Liver (tissue), 9 donors: ENCODE results near the gene MAP3K20. TPM values are rescaled to one million over a fixed set of nuclear protein-coding genes. Genes with fewer than 3 reads are reported as not detected.

Experiments used
- DNase-seq: peaks from one replicate; pipeline ENCODE4 v3.0.0-alpha.2; 2017; ENCODE audit warnings: low spot score
- H3K27ac ChIP-seq, 2 donors: one replicate each; pipeline ENCODE4 v1.7.0; 2013; ENCODE audit warnings: inconsistent platforms in 2 of 2, low read length in 2 of 2, control low read depth in 1 of 2, low read depth in 1 of 2, mild to moderate bottlenecking in 1 of 2
- H3K27me3 ChIP-seq, 4 donors: one replicate each; pipeline versions ENCODE4 v1.6.1 to v1.7.0; 2013; ENCODE audit warnings: low read length in 3 of 4, inconsistent platforms in 1 of 4, mild to moderate bottlenecking in 1 of 4, moderate library complexity in 1 of 4; ENCODE audit not compliant: control insufficient read depth in 4 of 4, insufficient read depth in 4 of 4
- H3K36me3 ChIP-seq, 4 donors: one replicate each; pipeline versions ENCODE4 v1.6.1 to v1.7.0; 2013; ENCODE audit warnings: low read length in 3 of 4, mild to moderate bottlenecking in 3 of 4, low read depth in 1 of 4, moderate library complexity in 1 of 4; ENCODE audit not compliant: control insufficient read depth in 4 of 4, insufficient read depth in 3 of 4
- H3K4me1 ChIP-seq, 4 donors: one replicate each; pipeline versions ENCODE4 v1.6.1 to v1.7.0; 2013; ENCODE audit warnings: low read length in 3 of 4, mild to moderate bottlenecking in 3 of 4, moderate library complexity in 1 of 4; ENCODE audit not compliant: control insufficient read depth in 4 of 4, insufficient read depth in 4 of 4
- H3K4me3 ChIP-seq, 3 donors: one replicate each; pipeline versions ENCODE4 v1.6.1 to v1.7.0; 2013; ENCODE audit warnings: low read length in 3 of 3, control low read depth in 1 of 3, low read depth in 1 of 3, mild to moderate bottlenecking in 1 of 3
- H3K9ac ChIP-seq, 2 donors: one replicate each; pipeline ENCODE4 v1.7.0; 2013; ENCODE audit warnings: low read length in 2 of 2, mild to moderate bottlenecking in 2 of 2, moderate library complexity in 2 of 2, control low read depth in 1 of 2, low read depth in 1 of 2
- H3K9me3 ChIP-seq, 4 donors: one replicate each; pipeline versions ENCODE4 v1.6.1 to v1.7.0; 2013; ENCODE audit warnings: low read length in 3 of 4; ENCODE audit not compliant: control insufficient read depth in 4 of 4
- ATF3 ChIP-seq: IDR thresholded peaks from 2 replicates; pipeline ENCODE4 v1.6.1; 2016; ENCODE audit warnings: antibody characterized with exemption
- EGR1 ChIP-seq, 2 donors: IDR thresholded peaks; 2 replicates each; pipeline ENCODE4 v1.6.1; 2016 to 2018; ENCODE audit warnings: antibody characterized with exemption in 2 of 2, low read depth in 2 of 2
- FOXA1 ChIP-seq: IDR thresholded peaks from 2 replicates; pipeline ENCODE4 v1.6.1; 2016; ENCODE audit warnings: antibody characterized with exemption
- FOXA2 ChIP-seq: IDR thresholded peaks from 2 replicates; pipeline ENCODE4 v1.6.1; 2016; ENCODE audit warnings: antibody characterized with exemption
- GABPA ChIP-seq, 2 donors: IDR thresholded peaks in 1 of 2; conservative IDR thresholded peaks in 1 of 2; 2 replicates each; pipeline ENCODE4 v1.6.1; 2016; ENCODE audit warnings: antibody characterized with exemption in 2 of 2, mild to moderate bottlenecking in 1 of 2, moderate library complexity in 1 of 2
- HNF4A ChIP-seq, 2 donors: conservative IDR thresholded peaks; 2 replicates each; pipeline ENCODE4 v1.6.1; 2016; ENCODE audit warnings: antibody characterized with exemption in 2 of 2, mild to moderate bottlenecking in 2 of 2
- HNF4G ChIP-seq: IDR thresholded peaks from 2 replicates; pipeline ENCODE4 v1.6.1; 2016; ENCODE audit warnings: antibody characterized with exemption
- JUND ChIP-seq, 2 donors: IDR thresholded peaks; 2 replicates each; pipeline ENCODE4 v1.6.1; 2016; ENCODE audit warnings: antibody characterized with exemption in 2 of 2
- MAX ChIP-seq: IDR thresholded peaks from 2 replicates; pipeline ENCODE4 v1.6.1; 2016; ENCODE audit warnings: antibody characterized with exemption
- NR2F2 ChIP-seq: IDR thresholded peaks from 2 replicates; pipeline ENCODE4 v1.6.1; 2016; ENCODE audit warnings: antibody characterized with exemption
- RAD21 ChIP-seq, 2 donors: IDR thresholded peaks; 2 replicates each; pipeline ENCODE4 v1.6.1; 2016; ENCODE audit warnings: antibody characterized with exemption in 2 of 2, mild to moderate bottlenecking in 2 of 2
- REST ChIP-seq: IDR thresholded peaks from 2 replicates; pipeline ENCODE4 v1.6.1; 2016; ENCODE audit warnings: antibody characterized with exemption, mild to moderate bottlenecking
- SP1 ChIP-seq: IDR thresholded peaks from 2 replicates; pipeline ENCODE4 v1.6.1; 2018; ENCODE audit warnings: antibody characterized with exemption, mild to moderate bottlenecking
- TAF1 ChIP-seq: conservative IDR thresholded peaks from 2 replicates; pipeline ENCODE4 v1.6.1; 2016; ENCODE audit warnings: antibody characterized with exemption, mild to moderate bottlenecking
- YY1 ChIP-seq: IDR thresholded peaks from 2 replicates; pipeline ENCODE4 v1.6.1; 2016; ENCODE audit warnings: antibody characterized with exemption, mild to moderate bottlenecking
- ZBTB33 ChIP-seq: IDR thresholded peaks from 2 replicates; pipeline ENCODE4 v1.6.1; 2016; ENCODE audit warnings: antibody characterized with exemption
- WGBS: extraction: QIAGEN DNeasy Blood & Tissue Kit; methylation state at CpG from one replicate; pipeline ENCODE4 v1.1.7; 2013; 5-methylcytosine and 5-hydroxymethylcytosine counted together
- polyA plus RNA-seq, 2 donors: library from polyadenylated mRNA; stranded (reverse) in 1 of 2; unstranded in 1 of 2; fragments of 200-250 nt in 1 of 2; fragments of >200 nt in 1 of 2; fragmentation: Nextera tagmentation in 1 of 2; extraction: Ambion mirVana in 1 of 2; gene quantifications; one replicate each; pipeline versions ENCODE4 v1.2.1 to v1.2.3, GENCODE V29; 2013 to 2015
- total RNA-seq, 2 donors: library from RNA; depleted of rRNA; stranded (reverse); fragments of >200 nt; gene quantifications; one replicate each; pipeline ENCODE4 v1.2.3, GENCODE V29; 2014
- TF ChIP-seq, protein P1 (sequence below): fragments of 150-350 bp; IDR thresholded peaks from 2 replicates; pipeline ENCODE4 v1.5.1; 2017; ENCODE audit warnings: improper control_type of control experiment, low read depth, low read length; ENCODE audit not compliant: missing input control
- donor health status: healthy.
- donor health status: healthy.
- donor health status: healthy.
- donor health status: healthy.
- donor health status: healthy.

Gene MAP3K20
- total and polyA plus RNA-seq, 4 donors, result 9.1 to 22.6 (median 14.9) TPM

DNA sequence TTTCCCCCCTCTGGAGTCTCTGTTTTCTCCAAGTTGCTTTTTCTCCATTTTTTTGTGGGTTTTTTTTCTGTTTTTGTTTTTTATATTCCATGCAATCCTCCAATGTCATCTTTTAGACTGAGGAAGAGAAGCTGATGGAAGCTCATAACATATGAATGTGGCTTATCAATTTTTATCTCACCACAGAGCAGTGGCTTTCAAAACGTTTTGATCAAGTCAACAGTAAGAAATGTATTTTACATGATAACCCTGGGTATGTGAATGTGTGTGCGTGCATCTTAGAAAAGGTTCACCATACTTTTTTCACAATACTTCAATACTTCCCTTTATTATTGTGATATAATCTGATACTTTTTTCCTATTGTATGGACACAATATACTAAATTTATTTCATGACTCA lies 214.4 kb downstream of the MAP3K20 start (continued):
- no peak for TF ChIP-seq ZBTB33

GRCh38 chr2:173290518-173290917 lies 214.9 kb downstream of the MAP3K20 start:
- no peak for DNase-seq
- no peaks in the 10 kb centered on the region for H3K4me1 ChIP-seq
- no peak overlapping the region for H3K4me3 ChIP-seq
- no peak overlapping the region for H3K9ac ChIP-seq
- H3K27ac ChIP-seq, result no peak overlapping the region
- H3K27me3 ChIP-seq, result no peaks in the 10 kb centered on the region
- H3K36me3 ChIP-seq, result no peaks in the 10 kb centered on the region
- 96% methylated on average over 6 of the region's 6 CpGs for WGBS
- peaks cover 0 to 16% (median 2%) of the 10 kb centered on the region in 4 donors for H3K9me3 ChIP-seq
- TF ChIP-seq SP1, result no peak
- no peak for TF ChIP-seq YY1
- TF ChIP-seq HNF4A (conservative IDR thresholded peaks at IDR 0.05), result no peak
- TF ChIP-seq TAF1, result no peak
- no peak for TF ChIP-seq FOXA2
- TF ChIP-seq JUND (IDR thresholded peaks at IDR 0.05), result no peak
- TF ChIP-seq EGR1 (IDR thresholded peaks at IDR 0.05; ENCODE audit: low read depth in 2 of 2), result no peak
- TF ChIP-seq MAX, result no peak
- TF ChIP-seq ATF3, result no peak
- no peak for TF ChIP-seq GABPA (IDR thresholded peaks at IDR 0.05 in 1 of 2, conservative IDR thresholded peaks at IDR 0.05 in 1 of 2)
- TF ChIP-seq NR2F2, result no peak
- no peak for TF ChIP-seq ZBTB33
- no peak for TF ChIP-seq HNF4G
- no peak for TF ChIP-seq FOXA1
- TF ChIP-seq REST, result no peak
- no peak for TF ChIP-seq RAD21 (IDR thresholded peaks at IDR 0.05)
- TF ChIP-seq, protein P1, sequence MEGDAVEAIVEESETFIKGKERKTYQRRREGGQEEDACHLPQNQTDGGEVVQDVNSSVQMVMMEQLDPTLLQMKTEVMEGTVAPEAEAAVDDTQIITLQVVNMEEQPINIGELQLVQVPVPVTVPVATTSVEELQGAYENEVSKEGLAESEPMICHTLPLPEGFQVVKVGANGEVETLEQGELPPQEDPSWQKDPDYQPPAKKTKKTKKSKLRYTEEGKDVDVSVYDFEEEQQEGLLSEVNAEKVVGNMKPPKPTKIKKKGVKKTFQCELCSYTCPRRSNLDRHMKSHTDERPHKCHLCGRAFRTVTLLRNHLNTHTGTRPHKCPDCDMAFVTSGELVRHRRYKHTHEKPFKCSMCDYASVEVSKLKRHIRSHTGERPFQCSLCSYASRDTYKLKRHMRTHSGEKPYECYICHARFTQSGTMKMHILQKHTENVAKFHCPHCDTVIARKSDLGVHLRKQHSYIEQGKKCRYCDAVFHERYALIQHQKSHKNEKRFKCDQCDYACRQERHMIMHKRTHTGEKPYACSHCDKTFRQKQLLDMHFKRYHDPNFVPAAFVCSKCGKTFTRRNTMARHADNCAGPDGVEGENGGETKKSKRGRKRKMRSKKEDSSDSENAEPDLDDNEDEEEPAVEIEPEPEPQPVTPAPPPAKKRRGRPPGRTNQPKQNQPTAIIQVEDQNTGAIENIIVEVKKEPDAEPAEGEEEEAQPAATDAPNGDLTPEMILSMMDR, result no peak
